Activated T-cell treated with anti-CD3 and anti-CD28 coated beads, Interleukin-2, amount 50 U/mL, for 24 hours (primary cell): ENCODE data around the gene ALPP.

ENCODE experiments used
- DNase-seq: peaks from one replicate; pipeline ENCODE4 v3.0.0-alpha.2; 2020
- H3K27ac Mint-ChIP-seq: 2 replicates; pipeline ENCODE4 v1.8.0; 2020; ENCODE audit warnings: mild to moderate bottlenecking, mixed read lengths
- H3K27me3 Mint-ChIP-seq: 2 replicates; pipeline ENCODE4 v1.8.0; 2020; ENCODE audit warnings: mixed read lengths
- H3K36me3 Mint-ChIP-seq: 2 replicates; pipeline ENCODE4 v1.8.0; 2020; ENCODE audit warnings: low read depth, mixed read lengths
- H3K4me1 Mint-ChIP-seq: 2 replicates; pipeline ENCODE4 v1.8.0; 2020; ENCODE audit warnings: low read depth, mixed read lengths
- H3K4me3 Mint-ChIP-seq: 2 replicates; pipeline ENCODE4 v1.8.0; 2020; ENCODE audit warnings: mild to moderate bottlenecking, moderate library complexity, mixed read lengths
- H3K9me3 Mint-ChIP-seq: 2 replicates; pipeline ENCODE4 v1.8.0; 2020; ENCODE audit warnings: mixed read lengths

Gene ALPP

GRCh38 chr2:232411901-232412629 is 33.5 kb downstream of the ALPP start:
- peaks cover 14% of the 10 kb centered on the region for H3K4me1 Mint-ChIP-seq
- no peaks in the 10 kb centered on the region for H3K36me3 Mint-ChIP-seq
- H3K27ac Mint-ChIP-seq: no peak overlapping the region
- H3K27me3 Mint-ChIP-seq: peaks cover 49% of the 10 kb centered on the region
- DNase-seq: no peak
- H3K4me3 Mint-ChIP-seq: no peak overlapping the region
- H3K9me3 Mint-ChIP-seq: no peaks in the 10 kb centered on the region

DNA sequence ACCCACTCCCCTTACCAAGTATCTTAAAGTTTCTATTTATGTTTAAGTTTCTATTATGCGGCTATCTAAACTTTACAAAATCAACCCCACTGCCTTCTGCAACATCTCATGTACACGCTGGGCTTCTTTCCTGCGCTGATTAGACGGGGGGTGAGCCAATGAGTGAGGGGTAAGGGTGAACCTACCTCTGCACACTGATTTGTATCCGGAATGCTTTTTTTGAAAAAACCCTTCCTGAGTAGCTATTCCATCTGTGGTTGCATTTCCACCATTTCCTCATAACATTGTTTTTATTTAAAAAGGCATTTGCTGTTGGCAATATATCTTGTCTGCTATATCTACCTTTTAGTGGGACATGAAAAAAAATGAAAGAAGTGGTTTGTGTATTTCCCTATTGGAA is 34.4 kb downstream of the ALPP start:
- DNase-seq: no peak
- peaks cover 55% of the 10 kb centered on the region for H3K27me3 Mint-ChIP-seq
- H3K4me3 Mint-ChIP-seq: no peak overlapping the region
- H3K36me3 Mint-ChIP-seq: no peaks in the 10 kb centered on the region
- H3K27ac Mint-ChIP-seq: no peak overlapping the region
- peaks cover 14% of the 10 kb centered on the region for H3K4me1 Mint-ChIP-seq
- H3K9me3 Mint-ChIP-seq: no peaks in the 10 kb centered on the region

DNA sequence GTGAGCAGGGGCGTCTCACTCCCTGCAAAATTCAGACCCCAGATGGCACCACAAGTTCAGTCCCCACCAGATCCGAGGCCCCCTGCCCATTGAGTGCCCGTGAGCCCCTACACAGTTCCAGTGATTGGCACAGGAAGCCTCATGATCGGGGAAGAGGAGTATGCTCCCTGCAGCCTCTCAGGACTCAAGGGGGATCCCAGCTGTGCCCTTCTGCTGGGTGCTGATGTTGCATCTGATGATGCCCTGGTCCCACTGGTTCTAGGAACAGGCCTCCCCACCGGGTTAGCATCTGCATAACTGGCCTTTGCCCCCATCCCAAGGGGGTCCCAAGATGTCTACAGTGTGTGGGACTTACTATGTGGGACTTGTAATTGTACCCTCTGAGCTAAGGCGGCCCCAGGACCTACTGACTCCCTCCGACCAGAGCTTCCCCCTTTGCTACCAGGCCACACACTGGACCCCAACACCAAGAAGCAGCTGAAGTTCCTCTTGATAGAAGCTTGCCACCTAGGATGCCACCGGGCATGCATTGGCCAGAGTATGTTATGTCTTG is 36.7 kb downstream of the ALPP start:
- no peaks in the 10 kb centered on the region for H3K9me3 Mint-ChIP-seq
- peaks cover 71% of the 10 kb centered on the region for H3K27me3 Mint-ChIP-seq
- H3K27ac Mint-ChIP-seq: no peak overlapping the region
- DNase-seq: no peak
- no peaks in the 10 kb centered on the region for H3K36me3 Mint-ChIP-seq
- no peak overlapping the region for H3K4me3 Mint-ChIP-seq
- peaks cover 26% of the 10 kb centered on the region for H3K4me1 Mint-ChIP-seq

DNA sequence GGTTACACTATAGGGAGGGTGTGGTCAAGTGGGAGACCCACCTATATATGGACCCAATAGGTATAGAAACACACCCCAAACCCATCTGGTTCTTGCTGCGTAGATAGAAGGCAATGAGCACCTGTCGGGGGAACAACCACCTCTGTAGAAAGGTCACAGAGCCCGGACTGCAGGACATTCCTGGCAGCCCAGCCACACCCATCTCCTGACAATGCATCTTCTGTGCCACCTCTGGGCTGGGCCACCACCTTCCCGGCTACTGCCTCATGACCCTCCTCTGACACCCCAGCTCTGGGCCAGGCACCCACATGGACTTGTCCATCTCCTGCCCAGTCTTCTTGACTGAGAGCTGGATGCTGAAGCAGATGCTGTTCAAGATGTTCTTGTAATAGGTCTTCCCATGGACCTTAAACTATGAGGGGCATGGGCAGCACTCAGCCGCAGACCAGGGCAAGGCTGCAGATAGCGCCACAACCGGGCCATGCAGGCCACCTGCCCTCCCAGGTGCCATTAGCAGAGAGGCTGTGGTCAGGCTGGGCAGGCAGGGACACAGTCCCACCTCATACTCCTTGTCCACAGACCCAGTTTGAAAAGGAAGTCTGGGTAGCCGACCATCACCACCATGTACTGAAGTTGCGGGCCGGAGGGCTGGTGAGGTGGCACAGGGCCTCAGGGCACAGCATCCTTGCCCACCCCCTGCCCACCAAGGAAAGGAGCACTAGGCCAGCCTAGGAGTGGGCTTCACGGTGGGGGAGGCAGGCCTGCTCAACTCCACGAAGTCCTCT is 37.4 kb downstream of the ALPP start:
- Mint-ChIP-seq H3K27me3 (peaks cover 69% of the 10 kb centered on the region), H3K27ac (no peak overlapping the region), H3K4me1 (peaks cover 30% of the 10 kb centered on the region), H3K4me3 (no peak overlapping the region), H3K9me3 (no peaks in the 10 kb centered on the region), H3K36me3 (no peaks in the 10 kb centered on the region)
- DNase-seq: no peak

GRCh38 chr2:232416521-232417470 is 38.2 kb downstream of the ALPP start:
- no peak overlapping the region for H3K27ac Mint-ChIP-seq
- peaks cover 71% of the 10 kb centered on the region for H3K27me3 Mint-ChIP-seq
- no peaks in the 10 kb centered on the region for H3K9me3 Mint-ChIP-seq
- H3K4me1 Mint-ChIP-seq: peaks cover 30% of the 10 kb centered on the region
- no peaks in the 10 kb centered on the region for H3K36me3 Mint-ChIP-seq
- no peak for DNase-seq
- no peak overlapping the region for H3K4me3 Mint-ChIP-seq

GRCh38 chr2:232417489-232417888 is 38.9 kb downstream of the ALPP start:
- DNase-seq: no peak
- Mint-ChIP-seq H3K27ac (no peak overlapping the region), H3K36me3 (no peaks in the 10 kb centered on the region), H3K4me3 (no peak overlapping the region), H3K4me1 (peaks cover 28% of the 10 kb centered on the region), H3K9me3 (peaks cover under 1% of the 10 kb centered on the region), H3K27me3 (peaks cover 77% of the 10 kb centered on the region)

DNA sequence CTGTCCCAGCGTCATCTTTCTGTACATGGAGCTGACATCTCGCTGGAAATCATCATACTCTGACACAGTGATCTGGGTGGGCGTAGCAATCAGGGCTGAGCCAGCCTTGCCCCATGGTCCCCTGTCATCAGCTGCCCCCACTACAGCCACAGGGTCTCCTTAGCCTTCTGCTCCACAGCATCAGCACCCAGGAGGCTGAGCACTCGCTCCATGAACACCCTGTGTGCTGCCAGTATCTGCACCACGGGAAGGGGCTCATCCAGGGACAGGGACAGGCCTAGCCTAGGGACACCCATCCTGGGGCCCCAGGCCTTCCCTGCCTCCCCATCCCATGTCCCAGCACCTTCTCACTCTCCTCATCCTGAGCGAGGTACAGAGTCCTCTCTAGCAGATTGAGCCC is 39.5 kb downstream of the ALPP start:
- Mint-ChIP-seq H3K9me3 (peaks cover 3% of the 10 kb centered on the region), H3K27ac (no peak overlapping the region), H3K27me3 (peaks cover 82% of the 10 kb centered on the region), H3K4me1 (peaks cover 23% of the 10 kb centered on the region), H3K36me3 (no peaks in the 10 kb centered on the region), H3K4me3 (peak overlapping the region; percentile 47)
- DNase-seq: no peak

DNA sequence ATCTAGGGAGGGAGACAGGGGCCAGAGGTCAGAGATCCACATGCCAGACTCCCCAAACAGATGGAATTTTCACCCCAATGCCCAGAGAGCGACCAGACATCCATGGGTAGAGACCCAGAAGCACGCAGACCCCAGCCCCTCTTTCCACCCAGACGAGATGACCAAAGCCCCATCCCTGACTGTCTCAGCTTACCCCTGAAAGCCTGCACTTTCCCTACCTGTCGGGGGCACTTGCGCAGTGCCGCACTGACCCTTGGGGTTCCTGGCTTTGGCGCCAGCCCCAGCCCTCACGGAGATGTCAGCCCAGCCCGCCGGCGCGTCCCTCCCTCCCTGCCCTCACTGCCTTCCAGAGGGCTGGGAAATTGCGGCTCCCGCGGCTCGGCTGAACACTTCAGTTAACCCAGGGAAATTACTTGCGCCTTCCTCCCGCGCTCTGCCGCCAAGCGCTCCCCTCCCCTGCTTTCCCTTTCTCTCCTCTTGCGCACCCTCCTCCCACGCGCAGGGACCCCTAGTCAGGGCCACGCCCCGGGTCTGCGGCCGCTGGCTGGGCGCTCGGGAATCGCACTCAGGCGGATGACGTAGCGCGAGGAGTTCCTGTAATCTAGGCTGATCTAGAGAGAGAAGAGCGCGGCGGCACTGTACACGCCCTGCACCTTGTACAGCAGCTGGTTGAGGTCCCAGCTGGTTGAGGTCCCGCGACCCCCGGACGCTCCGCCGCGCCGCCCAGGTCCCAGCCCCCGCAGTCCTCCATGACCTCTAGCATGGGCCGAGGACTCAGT is 40.1 kb downstream of the ALPP start:
- no peak overlapping the region for H3K27ac Mint-ChIP-seq
- DNase-seq: no peak
- peak overlapping the region; percentile 47 for H3K4me3 Mint-ChIP-seq
- H3K36me3 Mint-ChIP-seq: no peaks in the 10 kb centered on the region
- H3K27me3 Mint-ChIP-seq: peaks cover 81% of the 10 kb centered on the region
- peaks cover 3% of the 10 kb centered on the region for H3K9me3 Mint-ChIP-seq
- H3K4me1 Mint-ChIP-seq: peaks cover 17% of the 10 kb centered on the region

- Mint-ChIP-seq H3K27ac (no peak overlapping the region), H3K9me3 (peaks cover 3% of the 10 kb centered on the region), H3K27me3 (peaks cover 80% of the 10 kb centered on the region), H3K36me3 (no peaks in the 10 kb centered on the region), H3K4me1 (peaks cover 16% of the 10 kb centered on the region), H3K4me3 (peak overlapping the region; percentile 47)
- no peak for DNase-seq
Observed at GRCh38 chr2:232419245-232420072, 40.9 kb downstream of the ALPP start.

- no peak for DNase-seq
- Mint-ChIP-seq H3K4me3 (peak overlapping the region; percentile 45), H3K9me3 (peaks cover 3% of the 10 kb centered on the region), H3K36me3 (no peaks in the 10 kb centered on the region), H3K27me3 (peaks cover 76% of the 10 kb centered on the region), H3K4me1 (peaks cover 16% of the 10 kb centered on the region), H3K27ac (no peak overlapping the region)
Observed at GRCh38 chr2:232420073-232420454, 41.5 kb downstream of the ALPP start.

DNA sequence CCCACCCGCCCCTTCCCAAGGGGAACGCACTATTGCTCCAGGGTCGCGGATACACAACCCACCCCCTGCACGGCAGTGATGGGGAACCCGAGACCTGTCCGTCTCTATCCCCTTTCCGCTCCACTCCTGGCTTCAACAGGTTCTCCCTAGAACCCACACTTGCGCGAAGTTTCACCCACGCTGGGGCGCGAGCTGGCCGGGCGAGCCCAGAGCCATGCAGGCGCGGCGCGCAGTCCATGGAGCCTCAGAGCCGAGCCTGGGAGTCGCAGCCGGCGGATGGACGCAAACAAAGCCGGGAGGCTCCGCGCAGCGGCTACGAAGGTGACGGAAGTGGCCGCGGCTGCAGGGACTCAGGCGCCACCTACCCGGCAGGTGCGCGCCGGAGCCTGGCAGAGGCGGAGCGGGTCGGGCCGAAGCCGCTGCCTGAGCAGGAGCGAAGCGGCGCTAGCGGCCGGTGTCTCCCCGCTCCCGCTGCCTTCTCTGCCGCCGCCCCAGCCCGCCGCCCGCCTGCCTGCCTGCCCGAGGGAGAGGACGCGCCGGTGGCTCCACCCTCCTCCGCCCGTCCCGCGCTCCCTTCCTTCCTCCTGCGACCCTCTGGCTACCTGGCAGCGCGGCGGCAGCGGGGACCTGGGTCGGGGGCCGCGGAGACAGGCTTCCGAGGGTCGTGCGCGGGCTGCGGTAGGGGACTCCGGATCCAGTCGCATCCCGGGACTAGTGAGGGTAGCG is 42.1 kb downstream of the ALPP start:
- peaks cover 3% of the 10 kb centered on the region for H3K9me3 Mint-ChIP-seq
- peaks cover 16% of the 10 kb centered on the region for H3K4me1 Mint-ChIP-seq
- H3K27ac Mint-ChIP-seq: no peak overlapping the region
- H3K36me3 Mint-ChIP-seq: no peaks in the 10 kb centered on the region
- H3K27me3 Mint-ChIP-seq: peaks cover 72% of the 10 kb centered on the region
- DNase-seq: peak; percentile 48
- H3K4me3 Mint-ChIP-seq: peak overlapping the region; percentile 45

- no peak overlapping the region for H3K27ac Mint-ChIP-seq
- no peak overlapping the region for H3K4me3 Mint-ChIP-seq
- H3K9me3 Mint-ChIP-seq: peaks cover 3% of the 10 kb centered on the region
- no peaks in the 10 kb centered on the region for H3K36me3 Mint-ChIP-seq
- H3K27me3 Mint-ChIP-seq: peaks cover 65% of the 10 kb centered on the region
- H3K4me1 Mint-ChIP-seq: peaks cover 16% of the 10 kb centered on the region
- DNase-seq: no peak
Observed at GRCh38 chr2:232421189-232421785, 42.7 kb downstream of the ALPP start.
